NCI-H1048 (cell line): ENCODE measurements around the gene SOX18.

Experiments used
- DNase-seq: peaks from one replicate; lab custom pipeline; 2025; lab: John Stamatoyannopoulos, UW

The SOX18 gene

GRCh38 chr20:64080013-64080812 is 30.8 kb upstream of the SOX18 start, which contains the start of gene OPRL1:
OPRL1 (plus strand) TSS chr20:64080082; CDS start chr20:64092721, 12,639 bp downstream.
- DNase-seq = no peak

GRCh38 chr20:64079273-64080012 is 30.0 kb upstream of the SOX18 start, which contains the start of gene RGS19:
RGS19 (minus strand) TSS chr20:64079518; CDS start chr20:64076886, 2,632 bp downstream.
- no peak for DNase-seq

GRCh38 chr20:64078934-64079272 is 29.5 kb upstream of the SOX18 start:
- no peak for DNase-seq

GRCh38 chr20:64077876-64078551 is 28.6 kb upstream of the SOX18 start:
- DNase-seq = no peak

- DNase-seq = no peak
Observed at GRCh38 chr20:64077541-64077875, 28.1 kb upstream of the SOX18 start.

- DNase-seq = no peak
Observed at GRCh38 chr20:64077094-64077493, 27.7 kb upstream of the SOX18 start.

- no peak for DNase-seq
Observed at GRCh38 chr20:64076061-64076997, 26.9 kb upstream of the SOX18 start.

- no peak for DNase-seq
Observed at GRCh38 chr20:64075556-64075955, 26.1 kb upstream of the SOX18 start.

GRCh38 chr20:64074963-64075362 is 25.5 kb upstream of the SOX18 start:
- no peak for DNase-seq

- no peak for DNase-seq
Observed at GRCh38 chr20:64074184-64074789, 24.8 kb upstream of the SOX18 start.

- DNase-seq = no peak
Observed at GRCh38 chr20:64073476-64074183, 24.2 kb upstream of the SOX18 start.

- no peak for DNase-seq
Observed at GRCh38 chr20:64072498-64073063, 23.1 kb upstream of the SOX18 start.

GRCh38 chr20:64071341-64072332 is 22.2 kb upstream of the SOX18 start:
- no peak for DNase-seq

- DNase-seq = no peak
Observed at GRCh38 chr20:64070244-64070993, 21.0 kb upstream of the SOX18 start.

GRCh38 chr20:64069614-64070243 is 20.3 kb upstream of the SOX18 start:
- DNase-seq = no peak

- no peak for DNase-seq
Observed at GRCh38 chr20:64069209-64069613, 19.8 kb upstream of the SOX18 start.

- DNase-seq = no peak
Observed at GRCh38 chr20:64068386-64069208, 19.2 kb upstream of the SOX18 start.
